Skin epidermis (tissue), 12 donors: ENCODE results near the gene PIGH.

Experiments
- H3K27ac ChIP-seq, 21 experiments: fragments of 200-600 bp; sonication (generic) in 11 of 21; one replicate each; pipeline ENCODE4 v1.5.0; 2020; ENCODE audit warnings: mild to moderate bottlenecking in 3 of 21, inconsistent platforms in 2 of 21, moderate library complexity in 2 of 21
- H3K4me3 ChIP-seq, 7 experiments: fragments of 200-600 bp; sonication (generic) in 2 of 7; one replicate each; pipeline ENCODE4 v1.5.0; 2020; ENCODE audit warnings: inconsistent platforms in 2 of 7, mild to moderate bottlenecking in 2 of 7, moderate library complexity in 1 of 7

The PIGH gene

DNA sequence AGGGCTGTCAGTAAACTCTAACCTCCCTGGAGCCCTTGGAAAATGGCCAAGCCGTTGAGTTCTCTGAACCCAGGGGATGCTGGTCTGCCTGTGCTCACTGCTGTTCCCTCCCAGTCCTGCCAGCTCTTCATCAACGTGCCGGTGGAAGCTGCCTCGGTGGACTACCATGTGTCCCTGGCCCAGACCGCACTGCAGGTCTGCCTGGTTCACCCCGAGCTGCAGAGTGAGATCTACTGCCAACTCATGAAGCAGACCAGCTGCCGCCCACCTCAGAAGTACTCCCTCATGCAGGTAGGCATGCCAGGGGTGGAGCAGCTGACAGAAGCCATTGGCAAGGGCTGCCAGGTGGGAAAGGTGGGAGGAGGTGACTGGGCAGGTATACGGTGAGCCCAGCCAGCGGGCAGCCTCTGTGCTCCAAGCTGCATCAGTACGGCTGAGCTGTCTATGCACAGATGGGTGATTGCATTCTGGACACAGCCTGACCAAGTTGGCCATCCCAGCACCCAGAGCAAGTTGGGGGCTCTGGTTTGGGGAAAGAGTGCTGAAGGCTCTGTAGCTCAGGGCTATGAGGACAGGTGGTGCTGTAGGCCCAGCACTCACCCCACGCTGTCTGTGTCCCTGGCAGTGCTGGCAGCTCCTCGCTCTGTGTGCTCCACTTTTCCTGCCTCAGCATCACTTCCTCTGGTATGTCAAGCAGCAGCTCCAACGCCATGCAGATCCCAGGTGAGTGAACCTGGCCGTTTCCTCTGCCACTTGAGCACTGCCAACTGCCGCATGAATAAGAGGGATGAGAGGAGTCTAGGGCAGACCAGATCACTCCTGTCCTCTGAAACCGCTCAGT, 21.9 kb downstream of the PIGH start:
- Histone ChIP-seq H3K27ac (no peak overlapping the region), H3K4me3 (no peak overlapping the region)

DNA sequence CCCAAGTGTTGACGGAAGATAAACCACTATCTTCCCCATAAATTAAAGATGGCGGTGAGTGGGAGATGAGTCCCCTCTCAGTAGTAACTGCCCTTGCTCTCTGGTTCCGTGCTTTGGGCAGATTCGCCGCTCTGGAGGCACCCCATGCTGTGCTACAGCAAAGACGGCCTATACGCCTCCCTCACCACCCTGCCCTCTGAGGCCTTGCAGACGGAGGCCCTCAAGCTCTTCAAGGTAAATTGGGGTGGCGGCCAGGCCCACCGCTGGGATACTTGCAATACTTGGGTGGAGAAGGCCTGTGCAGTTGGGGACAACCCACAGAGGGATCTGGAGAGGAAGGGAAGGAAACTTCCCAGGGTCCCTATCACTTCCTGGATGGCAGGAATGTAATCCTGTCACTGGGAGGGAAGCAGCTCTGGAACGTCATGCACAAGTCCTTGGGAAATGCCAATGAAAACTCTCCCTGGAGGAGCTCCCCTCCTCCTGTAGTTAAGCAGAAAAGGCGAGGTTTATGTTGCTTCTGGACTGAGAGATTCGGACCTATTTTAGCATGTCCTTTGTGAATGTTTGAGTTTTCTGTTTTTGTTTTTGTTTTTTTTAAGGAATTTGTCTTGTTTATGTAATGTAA, 22.8 kb downstream of the PIGH start:
- no peak overlapping the region for H3K27ac ChIP-seq
- no peak overlapping the region for H3K4me3 ChIP-seq

DNA sequence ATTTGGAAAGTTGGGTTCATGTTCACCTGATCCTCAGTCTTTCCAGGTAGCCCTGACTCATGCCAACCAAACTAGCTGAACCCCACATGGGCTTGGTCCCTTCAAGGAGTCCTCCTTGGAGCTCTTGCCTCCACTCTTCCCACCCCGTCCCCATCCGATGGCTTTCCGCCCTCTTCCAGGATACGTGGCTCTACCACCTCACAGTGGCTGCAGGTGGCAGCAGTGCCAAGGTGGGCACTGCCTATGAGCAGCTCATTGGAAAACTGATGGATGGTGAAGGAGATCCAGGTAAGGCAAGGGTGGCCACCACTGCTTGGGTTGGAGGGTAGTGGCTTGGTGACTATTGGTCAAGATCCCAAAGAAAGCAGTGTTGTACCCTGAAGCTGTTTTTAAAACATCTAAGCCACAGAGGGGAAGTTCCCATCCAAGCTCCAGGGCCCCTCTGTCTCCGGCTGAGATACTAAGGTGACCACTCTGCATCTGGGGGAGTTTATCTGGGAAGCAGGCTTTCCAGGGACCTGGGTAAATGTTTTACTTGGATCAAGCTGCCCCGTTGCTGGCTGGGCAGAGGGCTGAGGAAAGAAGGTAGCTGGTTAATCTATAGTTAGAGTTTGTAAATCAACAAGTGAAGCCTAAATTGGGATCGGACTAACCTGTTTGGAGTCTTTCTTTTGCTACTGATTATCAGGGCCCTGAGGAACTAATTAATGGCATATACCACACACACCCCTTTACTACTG, 23.7 kb downstream of the PIGH start:
- no peak overlapping the region for H3K27ac ChIP-seq
- H3K4me3 ChIP-seq, result no peak overlapping the region

DNA sequence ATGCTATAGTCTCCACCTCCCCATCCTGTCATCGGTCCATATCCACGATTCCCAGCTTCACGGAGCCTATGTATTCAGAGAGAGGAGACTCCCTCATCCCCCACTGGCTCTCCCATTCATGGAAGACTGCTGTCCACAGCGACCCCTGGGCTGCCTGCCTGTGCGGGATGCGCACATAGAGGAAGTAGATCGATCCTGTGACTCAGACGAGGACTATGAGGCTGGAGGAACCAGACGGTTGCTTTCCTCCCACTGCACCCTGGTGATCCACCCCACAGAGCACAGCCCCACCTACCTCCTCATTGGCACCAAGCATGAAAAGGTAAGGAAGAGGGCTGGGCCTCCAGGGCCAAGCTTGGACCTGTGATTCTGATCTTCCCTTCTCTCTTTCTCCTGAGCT, 24.4 kb downstream of the PIGH start:
- no peak overlapping the region for H3K4me3 ChIP-seq

DNA sequence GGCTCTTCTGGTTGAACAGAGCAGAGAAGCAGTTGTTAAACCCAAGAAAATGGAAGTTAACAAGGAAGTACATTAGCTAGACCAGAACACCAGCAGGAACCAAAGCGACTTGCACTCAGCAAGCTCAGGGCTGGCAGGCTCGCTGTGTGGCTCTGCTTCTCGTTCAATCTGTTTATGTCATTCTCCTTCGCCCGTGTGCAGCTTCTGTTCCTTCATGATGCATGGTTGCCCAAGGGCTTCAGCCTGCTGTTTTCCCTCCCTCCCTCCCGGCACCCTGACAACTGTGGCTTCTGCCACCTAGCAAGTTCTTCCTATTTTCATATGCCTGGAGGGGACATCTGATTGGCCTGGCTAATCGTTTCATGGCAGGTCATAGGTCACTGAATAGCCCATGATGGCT, 25.3 kb downstream of the PIGH start:
- Histone ChIP-seq H3K27ac (no peak overlapping the region), H3K4me3 (no peak overlapping the region)

More for the DNA sequence above, 24.4 kb downstream of the PIGH start:
- no peak overlapping the region for H3K27ac ChIP-seq

DNA sequence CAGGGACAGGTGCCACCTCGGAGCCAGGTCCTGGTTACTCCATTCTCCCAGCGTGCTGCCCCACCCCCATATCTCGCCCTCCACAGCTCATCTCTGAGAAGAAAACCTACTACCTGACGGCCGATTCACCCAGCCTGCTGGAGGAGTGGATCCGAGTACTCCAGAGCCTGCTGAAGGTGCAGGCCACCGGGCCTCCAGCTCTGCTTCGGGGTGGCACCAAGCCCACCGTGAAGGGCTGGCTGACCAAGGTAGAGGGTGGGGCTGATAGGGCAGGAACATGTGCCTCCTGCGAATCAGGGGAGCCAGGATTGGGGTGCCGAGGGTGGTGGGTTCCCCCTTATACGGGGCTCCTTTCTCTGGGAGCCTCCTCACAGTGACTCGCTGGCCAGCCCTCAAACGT, 25.9 kb downstream of the PIGH start:
- Histone ChIP-seq H3K4me3 (no peak overlapping the region), H3K27ac (no peak overlapping the region)

DNA sequence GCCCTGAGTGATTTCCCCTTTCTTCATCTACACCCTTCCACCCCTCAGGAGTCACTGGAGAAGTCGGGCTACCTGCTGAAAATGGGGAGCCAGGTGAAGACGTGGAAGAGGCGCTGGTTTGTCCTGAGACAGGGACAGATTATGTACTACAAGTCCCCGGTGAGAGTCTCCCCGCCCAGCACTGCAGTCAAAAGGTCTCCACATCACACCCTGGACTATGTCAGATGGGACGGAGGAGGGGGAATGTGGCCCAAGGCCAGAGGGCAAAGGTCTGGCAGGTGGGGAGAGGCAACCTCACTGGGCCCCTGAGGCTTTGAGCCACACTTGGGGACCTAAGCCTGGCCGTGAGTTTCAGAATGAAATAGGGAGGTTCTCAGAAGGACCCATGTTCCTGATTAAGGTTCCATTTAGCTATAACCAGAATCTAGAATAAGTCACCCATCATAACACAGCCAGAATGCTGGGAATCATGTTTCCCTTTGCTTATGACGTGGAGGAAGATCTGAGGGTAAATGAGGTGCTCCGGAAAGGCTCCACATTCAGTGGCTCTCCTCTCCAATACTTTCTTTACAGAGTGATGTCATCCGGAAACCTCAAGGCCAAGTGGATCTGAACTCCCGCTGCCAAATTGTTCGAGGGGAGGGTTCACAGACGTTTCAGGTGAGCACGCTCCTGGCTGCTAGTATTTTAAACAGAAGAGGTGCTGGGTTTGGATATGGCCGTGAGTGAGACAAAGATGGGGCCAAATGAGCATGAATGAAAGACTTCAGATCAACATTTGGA, 26.6 kb downstream of the PIGH start:
- no peak overlapping the region for H3K27ac ChIP-seq

DNA sequence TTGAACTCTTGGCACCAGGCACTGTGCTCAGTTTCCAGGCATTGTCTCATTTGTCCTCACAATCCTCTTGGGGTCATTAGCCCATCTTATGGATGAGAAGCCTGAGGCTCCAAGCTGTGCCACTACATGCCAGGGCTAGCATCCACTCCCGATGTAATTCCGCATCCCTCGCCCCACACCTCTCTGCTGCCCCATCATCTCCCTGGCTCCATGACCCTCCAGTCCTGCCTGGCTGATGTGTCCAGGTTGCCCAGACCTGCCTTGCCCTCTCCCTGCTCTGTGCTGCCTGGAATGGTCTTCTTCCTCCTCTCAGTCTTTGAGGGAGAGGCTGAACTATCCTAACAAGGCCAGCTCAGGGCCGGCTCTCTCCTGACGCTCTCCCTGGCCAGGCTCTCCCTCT, 27.5 kb downstream of the PIGH start:
- H3K27ac ChIP-seq, result no peak overlapping the region
- no peak overlapping the region for H3K4me3 ChIP-seq

More for the DNA sequence above, 26.6 kb downstream of the PIGH start:
- no peak overlapping the region for H3K4me3 ChIP-seq

DNA sequence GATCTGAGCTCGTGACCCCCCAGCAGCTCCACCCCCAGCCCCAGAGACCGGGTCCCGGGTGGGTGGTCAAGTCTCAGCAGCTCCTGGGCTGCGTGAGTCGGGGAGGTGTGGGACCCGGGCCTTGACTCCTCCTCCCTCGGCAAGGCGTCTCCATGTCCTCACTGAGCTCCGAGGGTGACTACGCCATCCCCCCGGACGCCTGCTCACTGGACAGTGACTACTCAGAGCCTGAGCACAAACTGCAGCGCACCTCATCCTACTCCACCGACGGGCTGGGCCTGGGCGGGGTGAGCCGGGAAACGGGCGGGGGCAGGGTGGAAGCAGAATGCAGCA, 28.1 kb downstream of the PIGH start:
- Histone ChIP-seq H3K4me3 (no peak overlapping the region), H3K27ac (no peak overlapping the region)

DNA sequence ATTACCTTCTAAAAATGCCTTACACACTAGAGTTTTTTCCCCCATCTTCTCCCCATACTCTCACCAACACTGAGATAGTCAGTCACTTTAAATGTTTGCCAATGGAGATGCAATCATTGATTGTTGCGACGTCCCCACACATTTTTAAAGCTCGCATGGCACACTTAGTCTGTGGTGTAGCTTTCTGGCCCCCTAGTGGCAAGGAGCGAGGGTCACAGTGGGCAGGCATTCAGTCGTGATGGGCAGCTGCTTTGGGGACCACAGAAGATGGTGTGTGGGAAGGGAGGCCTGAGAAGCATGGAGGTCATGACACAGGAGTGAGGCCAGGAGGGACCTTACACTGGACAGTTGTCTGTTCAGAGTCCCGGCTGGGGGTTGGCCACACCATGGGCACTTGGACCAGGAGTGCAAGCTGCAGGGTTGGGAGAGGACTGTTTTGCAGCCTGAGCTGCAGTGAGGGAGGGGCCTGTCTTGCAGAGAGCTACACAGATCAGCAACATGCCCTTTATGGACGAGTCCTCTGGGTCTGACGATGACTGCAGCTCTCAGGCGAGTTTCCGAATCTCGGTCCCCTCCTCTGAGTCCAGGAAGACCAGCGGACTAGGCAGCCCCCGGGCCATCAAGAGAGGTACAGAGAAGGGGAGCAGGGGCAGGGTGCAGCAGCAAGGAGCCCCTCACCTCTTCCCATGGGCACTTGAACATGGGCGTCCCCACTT, 28.6 kb downstream of the PIGH start:
- H3K27ac ChIP-seq, result no peak overlapping the region
- H3K4me3 ChIP-seq, result no peak overlapping the region

DNA sequence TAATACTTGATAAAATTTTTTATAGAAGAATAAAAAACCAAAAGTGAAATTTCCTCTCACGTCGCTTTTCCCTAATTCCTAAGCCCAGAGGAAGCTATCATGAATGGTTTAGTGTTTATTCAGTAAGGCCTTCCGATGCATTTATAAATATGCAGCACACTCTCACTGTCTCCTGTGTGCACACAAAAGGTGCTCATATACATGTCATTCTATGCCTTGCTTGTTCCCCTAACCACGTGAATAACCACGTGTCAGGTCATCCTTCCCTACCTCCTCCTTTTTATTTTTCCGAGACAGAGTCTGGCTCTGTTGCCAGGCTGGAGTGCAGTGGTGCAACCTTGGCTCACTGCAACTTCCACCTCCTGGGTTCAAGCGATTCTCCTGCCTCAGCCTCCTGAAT, 29.6 kb downstream of the PIGH start:
- Histone ChIP-seq H3K4me3 (no peak overlapping the region), H3K27ac (no peak overlapping the region)

DNA sequence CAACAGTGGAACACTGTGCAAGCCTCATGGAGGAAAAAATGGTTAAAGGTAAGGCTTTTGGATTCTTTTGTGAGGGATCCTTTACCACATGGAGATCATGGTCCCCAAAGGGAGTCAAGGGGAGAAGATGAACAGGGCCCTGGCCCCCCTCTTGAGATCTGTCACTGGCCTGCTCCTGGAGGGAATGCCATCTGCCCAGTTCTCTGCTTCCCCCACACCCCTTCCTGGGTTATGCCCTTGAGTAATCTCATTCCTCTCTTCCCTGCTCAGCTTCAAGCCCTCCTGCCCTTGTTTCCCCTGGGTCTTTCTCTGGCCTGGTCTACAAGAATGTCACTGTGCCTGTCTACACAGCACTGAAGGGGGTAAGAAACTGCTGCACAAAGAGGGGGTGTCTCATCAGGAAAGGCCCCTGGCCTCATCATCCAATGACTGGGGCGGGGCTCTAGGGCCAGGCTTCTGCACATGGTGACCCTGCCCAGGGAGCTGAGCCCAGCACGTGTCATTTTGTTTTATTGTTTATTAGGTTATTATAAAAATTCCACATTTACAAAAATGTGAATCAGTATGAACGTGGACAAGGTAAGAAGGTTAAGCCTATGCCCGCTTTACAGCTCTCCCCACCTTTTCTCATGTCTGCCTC, 30.3 kb downstream of the PIGH start:
- Histone ChIP-seq H3K27ac (no peak overlapping the region), H3K4me3 (no peak overlapping the region)

DNA sequence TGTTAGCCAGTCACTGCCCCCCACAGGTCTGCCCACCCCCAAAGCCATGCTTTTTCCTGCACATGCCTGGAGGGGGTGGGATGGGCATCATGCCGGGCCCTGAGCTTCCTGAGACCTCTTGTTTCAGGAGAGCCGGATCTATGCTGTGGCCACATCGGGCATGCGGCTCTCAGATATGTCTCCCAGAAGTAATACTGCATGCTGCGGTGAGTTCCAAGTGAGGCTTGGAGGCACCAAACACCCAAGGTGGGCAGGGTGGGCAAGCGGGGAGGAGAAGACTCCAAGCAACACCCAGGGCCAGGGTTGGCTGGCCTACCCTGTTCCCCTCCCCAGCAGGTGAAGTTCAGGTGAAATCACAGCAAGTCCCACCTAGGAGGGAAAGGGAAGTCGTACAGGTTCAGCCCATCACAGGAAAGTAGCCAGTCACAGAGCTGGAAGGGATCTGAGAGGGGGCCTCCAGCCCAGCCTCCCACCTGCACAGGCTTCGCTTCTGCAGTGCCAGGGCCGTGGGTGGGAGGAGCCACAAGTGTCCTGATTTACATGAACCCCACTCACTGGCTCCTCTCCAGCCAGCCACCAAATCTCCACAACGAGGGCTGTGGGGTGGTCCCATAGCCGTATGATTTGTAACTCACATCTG, 30.9 kb downstream of the PIGH start:
- H3K27ac ChIP-seq, result no peak overlapping the region
- H3K4me3 ChIP-seq, result no peak overlapping the region

DNA sequence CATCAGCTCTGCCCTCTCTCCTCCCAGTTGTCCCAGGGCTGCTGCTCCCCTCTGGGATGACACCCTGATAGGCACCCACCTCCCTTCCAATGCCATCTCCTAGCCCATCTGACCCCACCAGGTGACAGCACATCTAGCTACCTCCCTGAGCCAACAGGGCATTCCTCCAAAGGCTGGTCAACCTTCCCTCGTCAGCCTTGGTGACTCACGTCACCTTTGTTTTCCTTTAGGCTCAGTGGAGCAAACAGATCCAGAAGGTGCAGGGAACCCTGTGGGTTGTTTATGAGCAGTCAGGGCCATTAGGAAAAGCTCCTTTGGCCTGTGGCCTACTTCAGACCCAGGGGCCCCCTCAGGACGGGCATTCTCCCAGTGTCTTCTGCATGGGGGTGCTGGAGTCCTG, 32.4 kb downstream of the PIGH start:
- H3K4me3 ChIP-seq, result no peak overlapping the region
- H3K27ac ChIP-seq, result no peak overlapping the region

DNA sequence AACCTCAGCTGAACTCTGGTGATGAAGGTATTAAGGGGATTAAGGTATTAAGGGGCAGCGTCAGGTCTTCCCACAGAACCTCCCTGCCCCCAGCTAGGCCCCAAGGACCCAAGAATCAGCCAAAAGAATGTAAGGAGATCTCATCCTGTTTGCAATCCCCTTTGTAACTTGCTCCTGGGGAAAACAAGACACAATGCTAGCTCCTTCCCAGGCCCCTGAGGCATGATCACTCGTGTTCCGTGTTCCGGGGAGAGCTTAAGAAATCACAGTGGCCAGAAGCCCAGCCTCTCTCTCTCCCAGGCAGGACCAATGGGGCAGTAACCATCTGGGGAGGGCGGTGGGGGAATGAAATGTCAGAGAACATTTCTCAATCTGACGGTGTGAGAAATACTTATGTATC, 33.2 kb downstream of the PIGH start:
- H3K27ac ChIP-seq, result no peak overlapping the region

DNA sequence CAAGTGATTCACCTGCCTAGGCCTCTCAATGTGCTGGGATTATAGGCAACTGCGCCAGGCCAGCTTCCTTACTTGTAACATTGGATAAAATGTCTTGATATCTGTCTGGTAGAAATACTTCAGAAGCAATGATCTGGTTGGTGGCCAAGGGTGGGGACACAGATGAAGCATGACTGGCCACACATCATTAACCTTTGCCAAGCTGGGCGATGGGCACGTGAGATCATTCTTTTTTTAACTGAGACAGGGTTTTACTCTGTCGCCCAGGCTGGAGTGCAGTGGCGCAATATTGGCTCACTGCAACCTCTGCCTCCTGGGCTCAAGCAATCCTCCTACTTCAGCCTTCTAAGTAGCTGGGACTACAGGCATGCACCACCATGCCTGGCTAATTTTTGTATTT, 35.8 kb downstream of the PIGH start:
- Histone ChIP-seq H3K4me3 (no peak overlapping the region), H3K27ac (no peak overlapping the region)

More for the DNA sequence above, 33.2 kb downstream of the PIGH start:
- H3K4me3 ChIP-seq, result no peak overlapping the region

DNA sequence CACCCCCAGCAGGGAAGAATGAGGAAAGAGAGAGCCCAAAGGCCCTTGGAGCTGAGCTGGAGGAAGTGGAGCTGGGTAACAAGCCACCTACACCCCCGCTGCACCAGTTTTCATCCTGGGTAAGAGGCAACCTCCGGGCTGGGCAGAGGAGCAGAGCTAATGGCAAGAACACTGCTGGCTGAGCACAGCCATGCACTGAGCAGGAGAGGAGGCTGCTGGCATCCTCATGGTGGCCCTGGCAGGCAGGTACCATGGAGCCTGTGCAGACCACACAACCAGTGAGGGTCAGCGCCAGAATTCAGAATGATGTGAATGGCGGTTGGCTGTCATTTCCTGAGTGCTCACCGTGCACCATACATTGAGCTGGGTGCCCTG, 37.3 kb downstream of the PIGH start:
- Histone ChIP-seq H3K27ac (no peak overlapping the region), H3K4me3 (no peak overlapping the region)

DNA sequence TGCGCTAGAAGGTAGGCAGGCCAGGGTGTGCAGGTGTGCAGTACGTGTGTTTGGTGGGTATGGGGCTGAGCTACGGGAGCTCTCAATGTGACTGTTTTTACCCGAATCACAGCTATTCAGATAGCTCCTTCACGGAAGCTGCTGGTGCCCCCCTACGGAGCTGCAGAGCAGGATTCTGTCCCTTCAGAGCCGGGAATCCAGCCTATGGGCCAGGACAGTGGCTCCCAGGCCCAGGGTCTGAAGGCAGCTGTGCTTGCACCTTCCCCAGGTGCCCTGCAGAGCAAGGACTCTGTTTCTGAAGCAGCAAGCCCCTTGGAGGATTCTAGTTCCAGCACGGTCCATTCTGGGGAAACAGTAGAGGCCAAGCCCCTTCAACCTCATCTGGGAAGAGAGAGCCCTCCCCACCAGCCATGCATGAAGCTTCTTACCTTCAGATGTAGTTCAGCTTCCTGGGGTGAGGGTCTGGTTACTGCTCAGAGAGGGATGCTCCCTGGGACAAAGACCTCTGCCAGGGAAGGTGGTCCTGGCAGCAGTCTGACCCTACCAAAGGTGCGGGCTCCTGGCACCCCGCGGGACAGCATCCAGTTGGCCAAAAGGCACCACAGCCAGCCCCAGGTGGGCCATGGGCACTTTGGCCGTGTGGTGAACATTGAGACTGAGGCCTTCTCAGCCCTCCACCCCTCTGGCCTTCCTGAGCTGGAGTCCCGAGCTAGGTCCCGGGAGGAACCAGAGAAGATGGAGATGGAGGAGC, 37.9 kb downstream of the PIGH start:
- Histone ChIP-seq H3K4me3 (no peak overlapping the region), H3K27ac (no peak overlapping the region)
